Stimulated activated naive CD8-positive, alpha-beta T cell treated with anti-CD3 and anti-CD28 coated beads, Interleukin-15, amount 100 ng/mL, for 72 hours (primary cell): ENCODE data around the gene COL5A1.

Experiments used
- ATAC-seq: fragments of 150-1000 bp; cut with Tn5 transposase; 2 replicates; pipeline ENCODE4 v1.10.0; 2021; ENCODE audit warnings: mild to moderate bottlenecking, moderate library complexity
- DNase-seq, 2 donors: peaks; one replicate each; pipeline ENCODE4 v3.0.0; 2021 to 2022
- H3K27ac Mint-ChIP-seq, 2 donors: one replicate each; pipeline ENCODE4 v1.8.0; 2022; ENCODE audit warnings: mild to moderate bottlenecking in 2 of 2, mixed read lengths in 2 of 2, moderate library complexity in 2 of 2
- H3K27me3 Mint-ChIP-seq: one replicate; pipeline ENCODE4 v1.8.0; 2022; ENCODE audit warnings: mixed read lengths
- H3K4me1 Mint-ChIP-seq: one replicate; pipeline ENCODE4 v1.8.0; 2022; ENCODE audit warnings: mild to moderate bottlenecking, mixed read lengths
- H3K4me3 Mint-ChIP-seq, 2 donors: one replicate each; pipeline ENCODE4 v1.8.0; 2022; ENCODE audit warnings: mild to moderate bottlenecking in 2 of 2, mixed read lengths in 2 of 2, moderate library complexity in 1 of 2
- H3K9me3 Mint-ChIP-seq, 2 donors: one replicate each; pipeline ENCODE4 v1.8.0; 2022; ENCODE audit warnings: mixed read lengths in 2 of 2

Gene COL5A1

DNA sequence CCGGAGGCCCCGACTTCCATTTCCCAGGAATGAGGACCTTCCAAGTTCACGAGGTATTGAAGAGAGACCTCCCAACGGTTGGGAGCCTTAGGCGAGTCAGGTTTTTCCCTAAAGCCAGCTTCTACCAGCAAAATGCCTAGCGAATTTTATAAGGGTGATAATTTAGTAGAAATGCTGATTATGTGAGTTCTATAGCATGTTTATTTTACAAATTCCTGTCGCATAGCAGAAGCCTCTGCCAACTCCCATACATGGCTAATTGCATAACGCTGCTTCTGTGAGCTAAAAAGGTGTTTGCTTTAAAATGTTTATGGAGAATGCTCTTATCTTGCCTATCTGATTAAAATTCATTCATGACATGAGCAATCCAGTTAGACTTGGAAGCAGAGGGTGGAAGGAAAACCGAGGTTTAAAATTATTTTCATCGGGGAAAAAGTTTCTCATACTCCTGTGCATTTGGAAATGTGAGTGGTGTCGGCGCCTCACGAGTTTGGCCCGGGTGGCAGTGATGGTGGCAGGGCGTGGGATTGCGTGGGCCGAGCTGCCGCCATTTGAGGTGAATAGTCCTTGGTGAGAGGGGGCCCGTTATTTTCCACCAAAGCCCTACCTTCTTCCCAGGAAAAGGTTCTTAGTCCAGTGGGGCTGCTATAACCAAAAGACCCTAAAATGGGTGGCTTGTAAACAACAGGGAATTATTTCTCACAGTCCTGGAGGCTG lies 134.6 kb downstream of the COL5A1 start:
- Mint-ChIP-seq H3K27me3 (peaks cover 9% of the 10 kb centered on the region), H3K9me3 (no peaks in the 10 kb centered on the region), H3K4me3 (no peak overlapping the region), H3K27ac (peak overlapping the region in 1 of 2 donors; percentile 74), H3K4me1 (peaks cover 15% of the 10 kb centered on the region)
- DNase-seq, result no peak
- ATAC-seq, result no peak

DNA sequence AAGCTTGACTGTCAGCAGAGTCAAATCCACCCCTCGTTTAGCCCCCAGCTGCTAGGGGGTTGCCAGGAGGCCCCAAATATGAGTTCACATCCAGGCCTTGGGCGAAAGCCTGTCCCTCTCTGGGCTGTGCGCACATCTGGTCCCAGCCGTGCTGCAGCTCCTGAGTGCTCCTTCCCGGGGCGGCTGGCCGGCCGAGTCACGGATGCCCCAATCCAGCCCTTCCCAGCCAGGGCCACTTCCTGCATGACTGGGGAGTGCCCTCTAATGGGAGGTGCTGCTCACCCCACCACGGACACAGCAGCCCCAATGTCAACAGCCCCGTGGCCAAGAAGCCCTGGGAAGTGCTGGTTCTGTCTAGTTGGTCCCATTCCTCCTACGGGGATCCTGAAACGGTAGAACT lies 135.6 kb downstream of the COL5A1 start:
- Mint-ChIP-seq H3K9me3 (no peaks in the 10 kb centered on the region), H3K4me1 (peaks cover 7% of the 10 kb centered on the region), H3K27me3 (peaks cover under 1% of the 10 kb centered on the region), H3K27ac (no peak overlapping the region), H3K4me3 (no peak overlapping the region)
- no peak for ATAC-seq
- no peak for DNase-seq

DNA sequence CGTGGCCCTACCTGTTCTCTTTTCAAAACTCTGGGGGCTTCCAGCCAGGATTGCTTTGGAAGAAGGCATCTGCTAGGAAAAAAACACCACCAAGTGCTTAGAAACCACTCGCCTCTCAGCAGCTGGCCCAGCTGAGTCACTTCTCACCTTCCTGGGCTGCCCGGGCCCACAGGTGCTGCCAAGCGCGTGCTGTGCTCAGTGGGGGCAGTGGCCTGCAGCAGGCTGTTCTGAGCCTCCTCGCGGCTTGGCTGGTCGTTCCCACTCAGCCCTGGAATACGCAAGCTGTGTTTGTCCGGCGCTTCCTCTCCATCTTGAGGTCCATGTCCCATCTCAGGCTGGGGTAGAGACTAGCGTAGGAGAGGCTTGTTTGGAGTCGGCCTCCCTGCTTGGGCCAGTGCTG lies 136.6 kb downstream of the COL5A1 start:
- no peak overlapping the region for H3K27ac Mint-ChIP-seq
- H3K9me3 Mint-ChIP-seq, result no peaks in the 10 kb centered on the region
- H3K4me3 Mint-ChIP-seq, result no peak overlapping the region
- peaks cover 10% of the 10 kb centered on the region for H3K27me3 Mint-ChIP-seq
- DNase-seq, result no peak
- ATAC-seq, result no peak
- peaks cover 7% of the 10 kb centered on the region for H3K4me1 Mint-ChIP-seq

DNA sequence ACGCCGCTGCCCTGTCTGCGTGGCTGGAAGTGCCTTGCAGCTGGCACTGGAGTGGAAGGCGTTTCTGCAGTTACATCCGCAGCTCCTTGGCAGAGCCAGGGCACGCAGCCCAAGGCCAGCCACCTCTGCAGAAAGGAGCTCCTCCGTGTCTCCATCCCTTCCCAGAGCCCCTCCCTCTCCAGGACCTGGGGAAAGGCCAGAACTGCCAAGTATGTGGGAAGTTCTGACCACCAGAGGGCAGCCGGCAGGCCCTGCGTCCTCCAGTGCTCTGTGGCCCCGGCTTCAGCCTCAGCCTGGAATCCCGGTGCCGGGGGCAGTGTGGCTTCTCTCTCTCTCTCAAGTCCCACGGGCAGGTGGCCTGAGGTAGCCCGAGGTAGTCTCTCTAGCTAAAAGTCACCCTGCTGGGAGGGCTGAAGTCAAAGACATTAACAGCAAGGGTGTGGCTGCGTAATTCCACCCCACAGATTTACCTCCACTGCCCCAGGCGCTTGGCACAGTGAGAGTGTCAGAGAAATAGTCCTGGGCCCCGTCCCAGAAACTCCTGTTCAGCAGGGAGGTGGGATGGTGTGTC lies 137.3 kb downstream of the COL5A1 start:
- H3K9me3 Mint-ChIP-seq, result no peaks in the 10 kb centered on the region
- ATAC-seq, result no peak
- peaks cover 15% of the 10 kb centered on the region for H3K27me3 Mint-ChIP-seq
- H3K4me3 Mint-ChIP-seq, result no peak overlapping the region
- peaks cover 7% of the 10 kb centered on the region for H3K4me1 Mint-ChIP-seq
- no peak for DNase-seq
- no peak overlapping the region for H3K27ac Mint-ChIP-seq

DNA sequence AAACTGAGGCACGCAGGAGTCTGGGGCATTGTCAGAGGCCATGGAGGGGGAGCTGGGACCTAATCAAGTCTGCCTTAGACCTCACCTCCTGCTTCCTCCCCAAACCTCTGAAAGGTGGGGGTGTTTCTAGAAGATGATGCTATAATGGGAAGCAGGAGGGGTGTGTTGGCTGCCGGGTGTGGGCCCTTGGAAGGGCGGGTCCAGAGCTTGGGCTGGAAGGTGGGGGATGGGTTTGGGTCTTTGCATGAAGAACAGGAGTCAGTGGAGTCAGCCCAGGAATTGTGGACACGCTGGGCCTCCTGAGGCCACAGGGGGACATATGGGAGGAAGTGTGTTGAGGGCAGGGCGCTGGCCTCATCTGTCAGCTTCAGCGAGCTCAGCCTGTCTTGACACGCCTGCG lies 138.0 kb downstream of the COL5A1 start:
- no peak for DNase-seq
- Mint-ChIP-seq H3K4me3 (no peak overlapping the region), H3K27me3 (peaks cover 15% of the 10 kb centered on the region)

DNA sequence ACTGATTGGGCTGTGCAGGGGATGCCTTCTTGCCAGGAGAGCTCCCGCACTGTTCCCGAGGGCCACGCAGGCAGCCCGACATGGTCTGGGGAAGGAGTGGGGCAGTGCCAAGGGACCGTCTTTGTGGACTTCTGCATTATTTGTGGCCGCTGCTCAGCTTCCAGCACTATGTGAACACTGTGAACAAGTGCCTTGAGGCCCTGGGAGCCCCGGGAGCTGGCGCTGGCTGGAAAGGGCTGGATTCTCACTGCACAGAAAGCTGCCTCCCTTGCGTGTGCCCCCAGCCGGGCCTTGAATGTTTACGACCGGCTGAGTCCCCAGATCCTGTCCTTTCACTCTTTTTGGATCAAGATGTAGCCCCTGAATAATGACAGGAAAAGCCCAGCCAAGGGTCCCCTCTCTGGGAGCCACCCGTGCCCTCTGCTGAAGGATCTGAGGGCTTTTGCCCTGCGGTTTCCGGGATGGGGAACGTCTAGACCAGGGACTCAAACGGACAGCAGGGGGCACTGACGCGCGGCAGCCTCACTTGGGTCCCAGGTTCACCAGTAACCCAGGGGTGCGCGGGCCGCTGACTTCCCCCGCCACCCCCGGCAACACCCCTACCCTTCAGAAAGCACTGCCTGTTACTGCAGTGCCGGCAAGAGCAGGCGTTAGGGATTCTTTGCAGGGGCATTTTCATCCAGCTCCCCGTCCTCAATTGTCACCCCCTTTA lies 140.1 kb downstream of the COL5A1 start:
- Mint-ChIP-seq H3K27ac (no peak overlapping the region), H3K4me3 (no peak overlapping the region), H3K27me3 (peaks cover 17% of the 10 kb centered on the region), H3K4me1 (peaks cover 7% of the 10 kb centered on the region), H3K9me3 (no peaks in the 10 kb centered on the region)
- ATAC-seq (no peak), DNase-seq (no peak)

More for the DNA sequence above, 138.0 kb downstream of the COL5A1 start:
- ATAC-seq, result no peak
- H3K4me1 Mint-ChIP-seq, result peaks cover 7% of the 10 kb centered on the region
- H3K9me3 Mint-ChIP-seq, result no peaks in the 10 kb centered on the region
- peak overlapping the region in 1 of 2 donors; percentile 68 for H3K27ac Mint-ChIP-seq

DNA sequence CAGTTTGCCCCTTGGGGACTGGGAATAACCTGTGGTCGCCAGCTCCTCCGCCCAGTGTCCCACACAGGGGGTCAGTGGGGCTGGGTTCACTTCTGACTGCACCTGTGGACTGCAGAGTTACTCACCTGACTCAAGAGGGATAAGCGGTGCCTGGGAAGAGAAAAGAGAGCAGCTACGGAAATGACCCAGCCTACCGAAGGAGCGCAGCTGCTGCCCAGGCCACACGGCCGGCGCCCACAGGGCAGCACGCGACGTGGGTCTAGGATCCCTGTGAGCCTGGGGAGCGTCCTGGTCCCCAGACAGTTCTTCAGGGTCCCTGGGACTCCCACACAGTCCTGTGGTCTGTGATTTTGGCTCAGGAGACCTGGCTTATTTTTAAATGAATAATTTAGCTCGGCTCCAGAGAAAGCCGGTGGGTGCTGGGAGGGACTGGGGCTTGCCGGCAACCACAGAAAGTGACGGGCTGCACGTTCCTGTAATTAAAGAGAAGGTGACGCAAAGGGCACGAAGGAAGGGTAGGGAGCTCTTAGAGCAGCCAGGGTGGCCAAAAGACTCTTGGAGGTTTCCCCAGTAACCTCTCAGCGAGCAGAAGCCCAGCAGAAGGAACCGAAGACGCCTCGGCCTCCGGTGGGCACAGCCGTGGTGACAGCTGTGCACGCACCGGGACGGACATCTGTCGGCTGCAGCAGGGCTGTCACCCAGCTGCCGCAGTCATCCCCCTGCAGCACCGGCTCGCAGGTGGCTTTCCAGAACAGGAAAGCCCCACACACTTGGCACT lies 141.5 kb downstream of the COL5A1 start:
- Mint-ChIP-seq H3K27ac (no peak overlapping the region), H3K9me3 (no peaks in the 10 kb centered on the region), H3K4me1 (peaks cover 7% of the 10 kb centered on the region), H3K27me3 (peaks cover 22% of the 10 kb centered on the region), H3K4me3 (no peak overlapping the region)
- DNase-seq, result no peak
- ATAC-seq, result no peak

DNA sequence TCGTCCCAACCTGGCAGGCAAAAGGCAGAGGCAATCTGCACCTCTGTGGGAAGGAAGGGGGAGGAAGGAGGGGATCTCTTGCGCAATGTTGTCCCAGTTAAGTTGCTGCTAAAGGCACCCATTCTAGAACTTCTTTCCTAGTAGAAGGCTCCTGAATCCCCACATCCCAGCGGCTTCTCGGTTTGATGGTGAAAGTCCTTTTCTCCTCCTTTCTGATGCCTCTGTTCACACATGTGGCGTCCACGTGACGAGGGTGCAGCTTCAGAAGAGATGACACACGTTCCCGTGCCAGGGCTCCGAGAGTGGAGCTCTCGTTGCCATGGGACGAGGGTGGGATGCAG lies 142.1 kb downstream of the COL5A1 start:
- Mint-ChIP-seq H3K4me3 (no peak overlapping the region), H3K9me3 (no peaks in the 10 kb centered on the region), H3K27ac (no peak overlapping the region), H3K27me3 (peaks cover 22% of the 10 kb centered on the region), H3K4me1 (peaks cover 7% of the 10 kb centered on the region)
- DNase-seq, result no peak
- no peak for ATAC-seq

DNA sequence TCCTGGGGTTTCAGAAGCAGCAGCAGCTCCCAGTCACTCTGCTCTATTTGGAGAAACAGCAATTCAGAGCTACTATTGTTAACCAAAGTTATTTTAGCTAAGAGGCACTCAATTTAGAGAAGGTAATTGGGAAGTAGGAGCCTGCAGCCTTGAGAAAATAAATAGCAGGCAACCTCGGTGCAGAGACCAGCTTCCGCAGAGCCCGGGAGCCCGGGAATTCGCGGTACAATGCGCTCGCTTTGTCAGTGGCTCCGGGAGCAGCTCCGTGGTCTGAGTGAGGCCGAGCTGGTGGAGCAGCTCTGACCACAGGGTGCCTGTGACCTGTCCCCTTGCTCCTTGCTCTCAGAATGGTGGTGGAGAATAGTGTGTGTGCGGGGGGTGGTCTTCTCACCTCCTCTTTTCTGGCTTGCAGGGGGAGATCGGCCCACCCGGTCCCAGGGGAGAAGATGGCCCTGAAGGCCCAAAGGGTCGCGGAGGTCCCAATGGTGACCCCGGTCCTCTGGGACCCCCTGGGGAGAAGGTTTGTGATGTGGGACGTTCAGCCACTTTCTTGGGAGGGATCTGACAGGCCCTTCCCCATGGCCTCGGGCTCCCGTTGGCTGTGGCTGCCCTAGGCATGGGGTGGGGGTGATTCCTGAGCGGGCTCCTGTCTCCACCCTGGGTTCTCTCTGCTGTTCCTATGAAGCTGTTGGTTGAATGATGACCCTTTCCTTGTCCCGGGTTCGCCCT lies 143.1 kb downstream of the COL5A1 start:
- Mint-ChIP-seq H3K27me3 (peaks cover 22% of the 10 kb centered on the region), H3K4me1 (peaks cover 2% of the 10 kb centered on the region), H3K4me3 (no peak overlapping the region), H3K27ac (peak overlapping the region in 1 of 2 donors; percentile 69), H3K9me3 (no peaks in the 10 kb centered on the region)
- ATAC-seq, result no peak
- DNase-seq, result no peak

DNA sequence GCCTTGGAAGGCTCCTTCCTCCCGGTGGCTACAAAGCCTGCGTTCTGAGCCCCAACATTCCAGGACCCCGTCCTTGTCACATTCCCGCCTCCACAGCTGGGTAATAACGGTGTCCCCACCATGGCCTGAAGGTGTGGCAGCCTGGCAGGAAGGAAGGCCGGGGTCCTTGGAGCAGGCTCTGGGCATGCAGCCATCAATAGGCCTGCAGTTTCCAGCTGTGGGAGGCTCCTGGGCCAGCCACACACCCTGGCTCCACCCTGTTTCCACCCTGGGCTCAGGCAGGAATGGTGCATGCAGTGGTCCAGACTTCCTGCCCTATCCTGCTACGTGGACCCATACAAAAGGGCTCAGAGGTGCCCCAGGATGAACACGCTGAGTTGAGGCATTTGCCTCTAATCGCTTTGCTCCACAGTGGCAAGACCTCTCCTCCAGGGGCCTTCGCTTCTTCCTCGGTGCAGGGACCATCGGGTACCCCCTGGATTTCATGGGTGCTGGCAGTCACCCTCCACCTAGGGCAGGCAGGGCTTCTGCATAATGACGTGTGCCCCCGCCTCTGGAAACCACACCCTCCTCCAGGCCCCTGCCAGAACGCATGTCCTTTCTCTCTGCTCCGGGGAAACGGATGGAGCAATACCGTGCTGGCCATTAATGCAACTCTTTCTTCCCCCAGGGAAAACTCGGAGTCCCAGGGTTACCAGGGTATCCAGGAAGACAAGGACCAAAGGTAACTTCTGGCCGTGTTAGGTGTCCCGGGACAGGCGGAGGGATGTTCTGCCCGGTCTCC lies 143.9 kb downstream of the COL5A1 start:
- H3K9me3 Mint-ChIP-seq, result no peaks in the 10 kb centered on the region
- DNase-seq (no peak), ATAC-seq (no peak)
- H3K4me1 Mint-ChIP-seq, result no peaks in the 10 kb centered on the region
- peak overlapping the region in 1 of 2 donors; percentile 63 for H3K27ac Mint-ChIP-seq
- peaks cover 22% of the 10 kb centered on the region for H3K27me3 Mint-ChIP-seq
- H3K4me3 Mint-ChIP-seq, result no peak overlapping the region

DNA sequence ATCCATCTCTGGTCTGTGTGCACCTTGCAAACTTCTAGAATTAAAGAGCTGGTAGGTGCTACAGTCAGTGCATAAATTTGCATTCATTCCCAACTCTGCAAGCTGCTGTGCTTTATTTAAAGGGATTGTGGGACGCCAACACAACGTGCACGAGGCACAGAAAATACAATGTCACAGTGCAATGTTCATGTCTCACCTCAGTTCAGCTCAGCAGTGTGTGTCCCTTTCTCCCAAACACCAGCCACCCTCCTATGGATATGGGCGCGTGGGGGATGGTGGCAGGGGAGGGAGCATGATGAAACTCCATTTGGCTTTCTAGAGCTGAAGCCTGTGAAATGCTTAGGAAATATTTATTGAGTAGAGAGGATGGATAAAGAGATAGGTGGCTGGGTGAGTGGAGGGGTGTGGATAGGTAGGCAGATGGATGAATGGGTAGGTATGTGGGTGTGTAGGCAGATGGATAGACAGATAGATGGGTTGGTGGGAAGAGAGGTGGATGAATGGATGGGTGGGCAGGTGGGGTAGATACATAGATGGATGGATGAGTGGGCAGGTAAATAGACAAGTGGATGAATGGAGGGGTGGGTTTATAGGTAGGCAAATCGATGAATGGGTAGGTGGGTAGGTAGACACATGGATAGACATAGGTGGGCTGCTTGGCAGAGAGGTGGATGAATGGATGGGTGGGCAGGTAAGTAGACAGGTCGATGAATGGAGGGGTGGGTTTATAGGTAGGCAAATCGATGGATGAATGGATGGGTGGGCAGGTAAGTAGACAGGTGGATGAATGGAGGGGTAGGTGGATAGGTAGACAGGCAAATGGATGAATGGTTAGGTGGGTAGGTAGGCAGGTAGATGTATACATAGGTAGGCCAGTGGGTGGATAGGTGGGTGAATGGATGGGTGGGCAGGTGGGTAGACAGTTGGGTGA lies 146.3 kb downstream of the COL5A1 start:
- no peaks in the 10 kb centered on the region for H3K9me3 Mint-ChIP-seq
- H3K4me3 Mint-ChIP-seq, result no peak overlapping the region
- H3K27ac Mint-ChIP-seq, result no peak overlapping the region
- DNase-seq (no peak), ATAC-seq (no peak)
- H3K4me1 Mint-ChIP-seq, result no peaks in the 10 kb centered on the region
- H3K27me3 Mint-ChIP-seq, result peaks cover 15% of the 10 kb centered on the region

DNA sequence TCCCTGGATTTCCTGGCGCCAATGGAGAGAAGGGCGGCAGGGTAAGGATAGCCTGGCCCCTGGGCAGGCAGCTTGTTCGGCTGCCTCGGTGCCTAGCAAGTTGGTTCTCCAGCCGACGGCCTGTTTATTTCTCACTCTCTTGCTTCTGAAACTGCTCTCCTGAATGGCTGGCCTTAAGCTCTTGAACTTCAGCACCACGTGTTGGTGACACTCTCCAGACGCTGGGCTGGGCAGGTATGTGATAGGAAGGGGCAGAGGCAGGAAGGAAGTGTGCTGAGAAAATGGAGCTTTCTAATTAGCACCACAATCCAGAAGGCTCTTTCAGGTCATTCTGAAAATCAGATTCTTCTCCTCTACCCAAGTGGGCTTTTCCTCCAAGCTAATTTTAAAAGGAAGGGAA lies 147.6 kb downstream of the COL5A1 start:
- no peak for ATAC-seq
- no peak overlapping the region for H3K4me3 Mint-ChIP-seq
- no peaks in the 10 kb centered on the region for H3K4me1 Mint-ChIP-seq
- H3K9me3 Mint-ChIP-seq, result no peaks in the 10 kb centered on the region
- peaks cover 13% of the 10 kb centered on the region for H3K27me3 Mint-ChIP-seq
- no peak overlapping the region for H3K27ac Mint-ChIP-seq
- DNase-seq, result no peak

DNA sequence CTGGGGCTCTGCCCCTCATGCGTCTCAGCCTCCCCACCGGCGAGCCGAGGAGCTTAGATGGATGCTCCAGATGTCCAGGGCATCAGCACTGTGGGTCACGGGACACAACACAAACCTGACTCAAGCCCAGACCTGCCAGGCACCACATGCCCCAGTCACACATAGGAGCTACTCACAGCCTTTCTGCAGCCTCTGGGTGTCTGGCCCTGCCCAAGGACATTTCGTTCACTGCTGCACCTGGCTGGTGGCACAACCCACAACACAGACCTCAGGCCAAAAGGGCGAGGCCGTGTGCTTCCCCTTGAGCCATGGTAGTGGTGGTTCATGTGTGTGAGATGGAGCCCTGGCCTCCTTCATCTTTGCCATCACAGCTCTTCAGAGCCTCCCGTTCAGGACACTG lies 149.4 kb downstream of the COL5A1 start:
- peaks cover 25% of the 10 kb centered on the region for H3K27me3 Mint-ChIP-seq
- DNase-seq, result no peak
- H3K4me3 Mint-ChIP-seq, result no peak overlapping the region
- H3K4me1 Mint-ChIP-seq, result no peaks in the 10 kb centered on the region
- no peaks in the 10 kb centered on the region for H3K9me3 Mint-ChIP-seq
- no peak for ATAC-seq
- H3K27ac Mint-ChIP-seq, result no peak overlapping the region

DNA sequence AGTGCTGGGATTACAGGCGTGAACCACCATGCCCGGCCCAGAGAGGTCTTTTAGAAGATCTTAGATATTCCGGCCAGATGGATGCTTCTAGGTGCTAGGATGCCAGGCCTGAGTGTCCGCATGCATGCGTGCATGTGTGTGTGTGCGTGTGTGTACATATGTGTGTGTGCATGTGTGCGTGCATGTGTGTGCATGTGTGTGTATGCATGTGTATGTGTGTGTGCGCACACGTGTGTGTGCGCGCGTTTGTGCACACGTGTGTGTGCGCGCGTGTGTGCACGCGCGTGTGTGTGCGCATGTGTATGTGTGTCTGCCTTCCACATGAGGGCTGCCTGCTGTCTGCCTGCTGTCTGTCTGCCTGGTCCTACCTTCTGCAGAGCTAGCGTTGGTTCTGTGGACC lies 151.0 kb downstream of the COL5A1 start:
- Mint-ChIP-seq H3K27ac (no peak overlapping the region), H3K9me3 (no peaks in the 10 kb centered on the region), H3K4me3 (no peak overlapping the region), H3K27me3 (peaks cover 17% of the 10 kb centered on the region), H3K4me1 (no peaks in the 10 kb centered on the region)
- DNase-seq, result no peak
- ATAC-seq, result no peak
